HEK293 (cell line): ENCODE results near the gene FNDC3A.

ENCODE experiments used
- TCF7L2 ChIP-seq: IDR thresholded peaks from 2 replicates; pipeline ENCODE4 v1.6.1; 2011; ENCODE audit warnings: low read depth, mild to moderate bottlenecking, inconsistent platforms, low read length, moderate library complexity, borderline replicate concordance
- YY2 ChIP-seq: fragments of 450-650 bp; formaldehyde crosslinking; IDR thresholded peaks from 2 replicates; pipeline ENCODE4 v1.5.1; 2016; ENCODE audit warnings: missing biosample characterization, missing genetic modification characterization
- ZNF341 ChIP-seq: fragments of 450-650 bp; formaldehyde crosslinking; IDR thresholded peaks from 2 replicates; pipeline ENCODE4; 2016; ENCODE audit warnings: low read depth, missing biosample characterization, missing genetic modification characterization
- ZNF391 ChIP-seq: fragments of 450-650 bp; formaldehyde crosslinking; IDR thresholded peaks from 2 replicates; pipeline ENCODE4 v1.5.1; 2016; ENCODE audit warnings: low read depth, missing biosample characterization, missing genetic modification characterization, borderline replicate concordance
- ZNF426 ChIP-seq: fragments of 450-650 bp; formaldehyde crosslinking; IDR thresholded peaks from 2 replicates; pipeline ENCODE4 v1.5.1; 2017; ENCODE audit warnings: missing biosample characterization, missing genetic modification characterization, mild to moderate bottlenecking, inconsistent platforms, moderate library complexity
- ZNF561 ChIP-seq: fragments of 450-650 bp; IDR thresholded peaks from 2 replicates; pipeline ENCODE4 v1.5.1; 2018; ENCODE audit warnings: missing biosample characterization, missing genetic modification characterization, borderline replicate concordance
- ZNF626 ChIP-seq: fragments of 450-650 bp; sonication (Bioruptor Pico); formaldehyde crosslinking; IDR thresholded peaks from 2 replicates; pipeline ENCODE4 v1.5.1; 2018; ENCODE audit warnings: missing biosample characterization, missing genetic modification characterization, inconsistent platforms
- ZNF660 ChIP-seq: fragments of 450-650 bp; IDR thresholded peaks from 2 replicates; pipeline ENCODE4 v1.5.1; 2018; ENCODE audit warnings: missing biosample characterization, mild to moderate bottlenecking, missing genetic modification characterization
- TF ChIP-seq, protein P1 (sequence below): fragments of 450-650 bp; formaldehyde crosslinking; IDR thresholded peaks from 2 replicates; pipeline ENCODE4 v1.5.1; 2016; ENCODE audit warnings: missing biosample characterization, missing genetic modification characterization
- TF ChIP-seq, protein P2 (sequence below): fragments of 450-650 bp; formaldehyde crosslinking; IDR thresholded peaks from 2 replicates; pipeline ENCODE4 v1.5.1; 2016; ENCODE audit warnings: missing biosample characterization, missing genetic modification characterization
- TF ChIP-seq, protein P3 (sequence below): fragments of 450-650 bp; formaldehyde crosslinking; IDR thresholded peaks from 2 replicates; pipeline ENCODE4 v1.5.1; 2016; ENCODE audit warnings: missing biosample characterization, missing genetic modification characterization

DNA sequence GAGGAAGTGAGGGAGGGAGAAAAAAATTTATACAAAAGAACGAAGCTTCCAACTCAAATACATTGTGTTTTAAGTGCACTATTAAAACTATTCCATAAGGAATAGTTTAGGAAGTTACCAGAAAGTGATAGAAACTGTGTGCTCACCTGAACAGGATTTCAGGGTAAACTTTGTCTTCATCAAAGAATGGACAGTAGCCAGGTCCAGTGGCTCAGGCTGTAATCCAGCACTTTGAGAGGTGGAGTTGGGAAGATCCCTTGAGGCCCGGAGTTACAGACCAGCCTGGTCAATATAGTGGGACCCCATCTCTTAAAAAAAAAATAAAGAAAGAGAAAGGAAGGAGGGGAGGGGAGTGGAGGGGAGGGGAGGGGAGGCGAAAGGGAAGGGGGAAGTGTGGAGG is 259.0 kb downstream of the FNDC3A start:
- TF ChIP-seq ZNF341 (tag by site-specific recombination) (no peak), ZNF660 (no peak), ZNF426 (no peak), ZNF626 (tag by site-specific recombination) (no peak), YY2 (tag by site-specific recombination) (no peak), ZNF391 (tag by site-specific recombination) (no peak), ZNF561 (no peak), TCF7L2 (no peak)
- TF ChIP-seq, protein P1, sequence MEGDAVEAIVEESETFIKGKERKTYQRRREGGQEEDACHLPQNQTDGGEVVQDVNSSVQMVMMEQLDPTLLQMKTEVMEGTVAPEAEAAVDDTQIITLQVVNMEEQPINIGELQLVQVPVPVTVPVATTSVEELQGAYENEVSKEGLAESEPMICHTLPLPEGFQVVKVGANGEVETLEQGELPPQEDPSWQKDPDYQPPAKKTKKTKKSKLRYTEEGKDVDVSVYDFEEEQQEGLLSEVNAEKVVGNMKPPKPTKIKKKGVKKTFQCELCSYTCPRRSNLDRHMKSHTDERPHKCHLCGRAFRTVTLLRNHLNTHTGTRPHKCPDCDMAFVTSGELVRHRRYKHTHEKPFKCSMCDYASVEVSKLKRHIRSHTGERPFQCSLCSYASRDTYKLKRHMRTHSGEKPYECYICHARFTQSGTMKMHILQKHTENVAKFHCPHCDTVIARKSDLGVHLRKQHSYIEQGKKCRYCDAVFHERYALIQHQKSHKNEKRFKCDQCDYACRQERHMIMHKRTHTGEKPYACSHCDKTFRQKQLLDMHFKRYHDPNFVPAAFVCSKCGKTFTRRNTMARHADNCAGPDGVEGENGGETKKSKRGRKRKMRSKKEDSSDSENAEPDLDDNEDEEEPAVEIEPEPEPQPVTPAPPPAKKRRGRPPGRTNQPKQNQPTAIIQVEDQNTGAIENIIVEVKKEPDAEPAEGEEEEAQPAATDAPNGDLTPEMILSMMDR (tag by site-specific recombination): no peak
- TF ChIP-seq, protein P2, sequence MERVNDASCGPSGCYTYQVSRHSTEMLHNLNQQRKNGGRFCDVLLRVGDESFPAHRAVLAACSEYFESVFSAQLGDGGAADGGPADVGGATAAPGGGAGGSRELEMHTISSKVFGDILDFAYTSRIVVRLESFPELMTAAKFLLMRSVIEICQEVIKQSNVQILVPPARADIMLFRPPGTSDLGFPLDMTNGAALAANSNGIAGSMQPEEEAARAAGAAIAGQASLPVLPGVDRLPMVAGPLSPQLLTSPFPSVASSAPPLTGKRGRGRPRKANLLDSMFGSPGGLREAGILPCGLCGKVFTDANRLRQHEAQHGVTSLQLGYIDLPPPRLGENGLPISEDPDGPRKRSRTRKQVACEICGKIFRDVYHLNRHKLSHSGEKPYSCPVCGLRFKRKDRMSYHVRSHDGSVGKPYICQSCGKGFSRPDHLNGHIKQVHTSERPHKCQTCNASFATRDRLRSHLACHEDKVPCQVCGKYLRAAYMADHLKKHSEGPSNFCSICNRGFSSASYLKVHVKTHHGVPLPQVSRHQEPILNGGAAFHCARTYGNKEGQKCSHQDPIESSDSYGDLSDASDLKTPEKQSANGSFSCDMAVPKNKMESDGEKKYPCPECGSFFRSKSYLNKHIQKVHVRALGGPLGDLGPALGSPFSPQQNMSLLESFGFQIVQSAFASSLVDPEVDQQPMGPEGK (tag by site-specific recombination): no peak
- TF ChIP-seq, protein P3, sequence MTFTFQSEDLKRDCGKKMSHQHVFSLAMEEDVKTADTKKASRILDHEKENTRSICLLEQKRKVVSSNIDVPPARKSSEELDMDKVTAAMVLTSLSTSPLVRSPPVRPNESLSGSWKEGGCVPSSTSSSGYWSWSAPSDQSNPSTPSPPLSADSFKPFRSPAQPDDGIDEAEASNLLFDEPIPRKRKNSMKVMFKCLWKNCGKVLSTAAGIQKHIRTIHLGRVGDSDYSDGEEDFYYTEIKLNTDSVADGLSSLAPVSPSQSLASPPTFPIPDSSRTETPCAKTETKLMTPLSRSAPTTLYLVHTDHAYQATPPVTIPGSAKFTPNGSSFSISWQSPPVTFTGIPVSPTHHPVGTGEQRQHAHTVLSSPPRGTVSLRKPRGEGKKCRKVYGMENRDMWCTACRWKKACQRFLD (tag by site-specific recombination): no peak
